ENCODE measurements around the gene MLLT1. TPM values are rescaled to one million over a fixed set of nuclear protein-coding genes. Genes with fewer than 3 reads are reported as not detected.
"Not testable (repeated sequence)": the region's sequence is repeated elsewhere in the genome, so short reads cannot be mapped to it uniquely, and the experiment has no call there.

The MLLT1 gene
- 100 to 1,000 TPM in 1 of 2 donors, 10 to 100 TPM in 1; 44.7 to 104 TPM for total RNA-seq

GRCh38 chr19:6279931-6280591, at the start of gene MLLT1:
TSS of gene MLLT1 (minus strand) at chr19:6279975. CDS start at chr19:6279784, 191 bp downstream.
- peak within 1 kb of the TSS; percentile 94 for H3K4me3 Mint-ChIP-seq
- no peaks in the 10 kb centered on the region for H3K9me3 Mint-ChIP-seq
- peak; percentile 98 for ATAC-seq
- peak within 1 kb of the TSS; percentile 84 to 86 for H3K27ac Mint-ChIP-seq
- H3K4me1 Mint-ChIP-seq (ENCODE audit: low read depth in 2 of 2): peaks cover 29 to 31% of the 10 kb centered on the region in 2 donors
- DNase-seq (ENCODE audit: low spot score): peak; percentile 99
- H3K36me3 Mint-ChIP-seq: no peaks in the 10 kb centered on the region
- no peaks in the 10 kb centered on the region for H3K27me3 Mint-ChIP-seq

DNA sequence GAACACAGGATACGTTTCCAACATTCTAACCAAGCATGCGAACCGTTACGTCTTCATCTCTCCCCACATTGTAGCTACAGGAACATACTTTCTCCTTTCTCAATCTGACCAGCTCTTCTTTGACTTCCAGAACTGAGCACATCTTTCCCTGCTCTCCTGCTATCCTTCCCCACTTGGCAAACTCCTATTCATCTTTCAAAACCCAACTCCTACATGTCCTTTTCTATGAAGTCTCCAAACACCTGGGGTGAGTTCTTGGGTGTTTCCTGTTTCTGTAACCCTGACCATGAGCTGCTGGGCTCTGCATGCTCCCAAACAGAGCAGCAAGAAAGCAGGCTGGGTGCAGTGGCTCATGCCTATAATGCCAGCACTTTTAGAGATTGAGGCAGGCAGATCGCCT, 47.0 kb upstream of the MLLT1 start:
- no peak for ATAC-seq
- Mint-ChIP-seq H3K4me3 (no peak overlapping the region), H3K9me3 (no peaks in the 10 kb centered on the region), H3K36me3 (no peaks in the 10 kb centered on the region), H3K4me1 (ENCODE audit: low read depth in 2 of 2) (no peaks in the 10 kb centered on the region), H3K27me3 (peaks cover 7 to 10% of the 10 kb centered on the region in 2 donors), H3K27ac (no peak overlapping the region)
- DNase-seq (ENCODE audit: low spot score): no peak

DNA sequence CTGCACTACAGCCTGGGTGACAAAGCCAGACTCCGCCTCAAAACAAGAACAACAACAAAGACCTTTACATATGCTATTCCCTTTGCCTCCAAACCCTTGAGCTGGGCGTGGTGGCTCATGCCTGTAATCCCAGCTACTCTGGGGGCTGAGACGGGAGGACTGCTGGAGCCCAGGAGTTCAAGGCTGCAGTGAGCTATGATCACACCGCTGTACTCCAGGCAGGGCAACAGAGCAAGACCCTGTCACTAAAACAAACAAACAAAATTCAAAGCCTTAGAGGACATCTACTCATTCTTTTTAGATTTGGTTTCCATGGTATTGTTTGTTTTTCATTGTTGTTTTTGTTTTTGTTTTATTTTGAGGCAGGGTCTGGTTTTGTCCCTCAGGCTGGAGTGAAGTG, 45.8 kb upstream of the MLLT1 start:
- H3K36me3 Mint-ChIP-seq: no peaks in the 10 kb centered on the region
- no peak overlapping the region for H3K27ac Mint-ChIP-seq
- no peak for ATAC-seq
- no peaks in the 10 kb centered on the region for H3K4me1 Mint-ChIP-seq (ENCODE audit: low read depth in 2 of 2)
- no peak for DNase-seq (ENCODE audit: low spot score)
- H3K4me3 Mint-ChIP-seq: no peak overlapping the region
- peaks cover 7 to 10% of the 10 kb centered on the region in 2 donors for H3K27me3 Mint-ChIP-seq
- no peaks in the 10 kb centered on the region for H3K9me3 Mint-ChIP-seq

- H3K9me3 Mint-ChIP-seq: no peaks in the 10 kb centered on the region
- H3K36me3 Mint-ChIP-seq: no peaks in the 10 kb centered on the region
- no peak overlapping the region for H3K4me3 Mint-ChIP-seq
- DNase-seq (ENCODE audit: low spot score) (no peak), ATAC-seq (no peak)
- H3K27ac Mint-ChIP-seq: no peak overlapping the region
- H3K27me3 Mint-ChIP-seq: peaks cover 7 to 10% of the 10 kb centered on the region in 2 donors
- no peaks in the 10 kb centered on the region for H3K4me1 Mint-ChIP-seq (ENCODE audit: low read depth in 2 of 2)
Observed at GRCh38 chr19:6324757-6325156, 45.0 kb upstream of the MLLT1 start.

DNA sequence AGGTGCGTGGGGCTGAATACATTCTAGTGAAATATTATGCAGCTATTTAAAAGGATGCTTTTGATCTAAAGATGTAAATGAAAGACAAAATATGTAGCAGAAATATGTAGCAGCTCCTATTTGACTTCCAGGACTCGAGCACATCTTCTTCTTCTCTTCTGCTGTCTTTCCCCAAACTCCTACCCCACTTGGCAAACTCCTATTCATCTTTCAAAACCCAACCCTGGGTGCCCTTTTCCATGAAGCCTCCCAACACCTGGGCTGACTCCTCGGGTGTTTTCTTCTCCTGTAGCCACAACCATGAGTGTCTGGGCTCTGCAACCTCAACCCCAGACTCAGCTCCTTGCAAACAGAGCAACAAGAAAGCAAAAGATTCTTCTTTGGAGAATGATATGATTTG, 42.5 kb upstream of the MLLT1 start:
- DNase-seq (ENCODE audit: low spot score) (no peak), ATAC-seq (no peak)
- Mint-ChIP-seq H3K9me3 (no peaks in the 10 kb centered on the region), H3K36me3 (no peaks in the 10 kb centered on the region), H3K4me1 (ENCODE audit: low read depth in 2 of 2) (no peaks in the 10 kb centered on the region), H3K27ac (no peak overlapping the region), H3K27me3 (peaks cover 7 to 17% of the 10 kb centered on the region in 2 donors), H3K4me3 (no peak overlapping the region)

DNA sequence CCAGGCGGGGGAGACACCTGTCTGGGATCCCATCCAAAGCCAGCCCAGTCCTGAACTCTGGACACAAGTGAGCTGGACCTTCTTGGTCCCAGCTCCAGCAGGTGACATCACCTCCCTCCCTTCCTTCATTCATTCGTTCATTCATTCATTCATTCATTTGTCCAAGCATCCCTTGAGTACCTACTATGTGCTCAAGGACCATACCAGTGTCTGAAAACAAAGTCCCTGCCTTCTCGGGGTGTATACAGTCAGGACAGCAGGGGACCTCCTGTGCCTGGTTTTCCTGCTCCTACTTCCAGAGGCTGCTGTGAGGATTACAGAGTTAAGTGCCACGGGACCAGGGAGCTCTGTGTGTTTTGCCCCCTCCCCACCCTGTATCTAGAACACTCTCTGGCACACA, 39.6 kb upstream of the MLLT1 start:
- Mint-ChIP-seq H3K27me3 (peaks cover 0 to 12% of the 10 kb centered on the region in 2 donors), H3K9me3 (no peaks in the 10 kb centered on the region), H3K27ac (no peak overlapping the region), H3K4me1 (ENCODE audit: low read depth in 2 of 2) (no peaks in the 10 kb centered on the region), H3K4me3 (no peak overlapping the region), H3K36me3 (no peaks in the 10 kb centered on the region)
- no peak for ATAC-seq
- DNase-seq (ENCODE audit: low spot score): no peak

GRCh38 chr19:6318772-6319171, 39.0 kb upstream of the MLLT1 start:
- no peaks in the 10 kb centered on the region for H3K4me1 Mint-ChIP-seq (ENCODE audit: low read depth in 2 of 2)
- DNase-seq (ENCODE audit: low spot score) (no peak), ATAC-seq (peak in 1 of 2 donors; percentile 31)
- no peak overlapping the region for H3K4me3 Mint-ChIP-seq
- no peak overlapping the region for H3K27ac Mint-ChIP-seq
- H3K36me3 Mint-ChIP-seq: no peaks in the 10 kb centered on the region
- H3K9me3 Mint-ChIP-seq: no peaks in the 10 kb centered on the region
- peaks cover 0 to 12% of the 10 kb centered on the region in 2 donors for H3K27me3 Mint-ChIP-seq

DNA sequence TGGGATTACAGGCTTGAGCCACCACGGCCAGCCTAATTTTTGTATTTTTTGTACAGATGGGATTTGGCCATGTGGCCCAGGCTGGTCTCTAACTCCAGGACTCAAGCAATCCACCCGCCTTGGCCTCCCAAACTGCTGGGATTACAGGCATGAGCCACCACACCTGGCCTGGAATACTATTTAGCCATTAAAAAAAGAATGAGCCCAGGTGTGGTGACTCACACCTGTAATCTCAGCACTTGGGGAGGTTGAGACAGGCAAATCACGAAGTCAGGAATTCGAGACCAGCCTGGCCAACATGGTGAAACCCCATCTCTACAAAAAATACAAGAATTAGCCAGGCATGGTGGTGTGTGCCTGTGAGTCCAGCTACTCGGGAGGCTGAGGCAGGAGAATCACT, 35.9 kb upstream of the MLLT1 start:
- H3K27me3 Mint-ChIP-seq: peaks cover 7 to 15% of the 10 kb centered on the region in 2 donors
- H3K36me3 Mint-ChIP-seq; H3K4me3 Mint-ChIP-seq; H3K4me1 Mint-ChIP-seq (ENCODE audit: low read depth in 2 of 2); H3K9me3 Mint-ChIP-seq; ATAC-seq; H3K27ac Mint-ChIP-seq: not testable (repeated sequence)
- peak; percentile 44 for DNase-seq (ENCODE audit: low spot score)

- ATAC-seq (no peak), DNase-seq (ENCODE audit: low spot score) (peak; percentile 26)
- no peak overlapping the region for H3K27ac Mint-ChIP-seq
- H3K27me3 Mint-ChIP-seq: peaks cover 7 to 12% of the 10 kb centered on the region in 2 donors
- H3K4me1 Mint-ChIP-seq (ENCODE audit: low read depth in 2 of 2): no peaks in the 10 kb centered on the region
- H3K36me3 Mint-ChIP-seq: no peaks in the 10 kb centered on the region
- no peaks in the 10 kb centered on the region for H3K9me3 Mint-ChIP-seq
- H3K4me3 Mint-ChIP-seq: no peak overlapping the region
Observed at GRCh38 chr19:6313398-6313969, 33.7 kb upstream of the MLLT1 start.

GRCh38 chr19:6312018-6312417, 32.2 kb upstream of the MLLT1 start:
- no peaks in the 10 kb centered on the region for H3K36me3 Mint-ChIP-seq
- no peaks in the 10 kb centered on the region for H3K4me1 Mint-ChIP-seq (ENCODE audit: low read depth in 2 of 2)
- DNase-seq (ENCODE audit: low spot score) (peak; percentile 5), ATAC-seq (no peak)
- H3K27me3 Mint-ChIP-seq: peaks cover 7 to 9% of the 10 kb centered on the region in 2 donors
- H3K9me3 Mint-ChIP-seq: no peaks in the 10 kb centered on the region
- no peak overlapping the region for H3K27ac Mint-ChIP-seq
- no peak overlapping the region for H3K4me3 Mint-ChIP-seq

DNA sequence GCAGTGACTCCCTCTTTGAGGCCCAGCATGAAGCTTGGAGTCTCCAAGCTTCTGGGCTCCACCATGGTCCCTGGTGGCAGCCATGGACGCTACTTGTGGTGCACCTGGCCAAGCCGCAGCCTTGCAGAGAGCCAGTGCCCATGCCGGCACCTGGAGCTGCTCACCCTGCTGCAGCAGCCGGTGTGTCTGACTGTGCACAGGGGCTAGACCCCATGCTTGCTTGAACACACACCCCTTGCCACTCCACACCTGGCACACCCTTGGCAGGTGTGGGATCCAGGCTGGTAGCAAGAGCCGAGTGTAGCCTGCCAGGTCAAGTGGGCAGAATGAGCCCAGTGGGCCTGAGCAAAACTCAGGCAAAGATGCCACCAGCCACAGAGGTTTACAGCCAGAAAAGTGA, 18.6 kb upstream of the MLLT1 start:
- Mint-ChIP-seq H3K27me3 (peaks cover 5 to 7% of the 10 kb centered on the region in 2 donors), H3K36me3 (peaks cover 6% of the 10 kb centered on the region), H3K4me1 (ENCODE audit: low read depth in 2 of 2) (no peaks in the 10 kb centered on the region), H3K9me3 (no peaks in the 10 kb centered on the region), H3K27ac (no peak overlapping the region), H3K4me3 (no peak overlapping the region)
- DNase-seq (ENCODE audit: low spot score): no peak
- no peak for ATAC-seq

DNA sequence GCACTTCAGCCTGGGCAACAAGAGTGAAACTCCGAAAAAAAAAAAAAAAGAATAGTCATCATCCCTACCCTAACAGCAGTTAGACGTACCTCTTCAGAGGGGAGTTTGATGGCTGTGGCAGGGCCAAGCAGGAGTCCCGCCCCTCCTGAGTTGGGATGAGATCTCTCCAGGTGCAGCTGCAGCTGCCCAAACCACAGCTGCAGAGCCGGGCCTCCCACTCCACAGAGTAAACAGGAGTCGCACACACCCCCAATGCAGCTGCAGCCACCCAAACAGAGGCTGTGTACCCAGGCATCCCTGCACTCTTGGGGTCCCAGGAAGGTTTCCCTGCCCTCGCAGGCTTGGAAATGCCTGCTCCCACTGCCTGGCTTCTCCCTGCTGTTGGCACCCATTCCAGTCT, 17.4 kb upstream of the MLLT1 start:
- H3K36me3 Mint-ChIP-seq: peaks cover 11% of the 10 kb centered on the region
- H3K9me3 Mint-ChIP-seq: no peaks in the 10 kb centered on the region
- H3K4me3 Mint-ChIP-seq: no peak overlapping the region
- peaks cover 5 to 7% of the 10 kb centered on the region in 2 donors for H3K27me3 Mint-ChIP-seq
- DNase-seq (ENCODE audit: low spot score): no peak
- H3K4me1 Mint-ChIP-seq (ENCODE audit: low read depth in 2 of 2): no peaks in the 10 kb centered on the region
- no peak for ATAC-seq
- no peak overlapping the region for H3K27ac Mint-ChIP-seq

DNA sequence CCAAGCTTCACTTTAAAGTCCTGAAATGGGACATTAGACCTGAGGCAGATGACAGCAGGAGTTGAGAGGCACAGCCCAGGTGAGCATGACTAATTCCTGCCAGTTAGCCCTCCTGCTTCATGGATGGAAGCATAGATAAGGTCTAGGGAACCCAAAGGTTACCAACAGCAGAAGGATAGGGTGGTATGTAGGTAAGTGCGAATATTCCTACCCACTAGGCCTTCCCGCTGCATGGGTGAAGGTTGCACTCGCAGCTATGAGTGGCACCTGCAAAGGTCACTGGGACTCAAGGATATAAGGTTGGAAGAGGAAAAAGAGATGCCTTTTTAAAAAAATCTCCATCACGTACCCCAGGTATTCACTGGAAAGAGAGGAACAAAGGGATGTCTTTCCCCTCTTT, 12.2 kb upstream of the MLLT1 start:
- DNase-seq (ENCODE audit: low spot score) (no peak), ATAC-seq (no peak)
- H3K4me1 Mint-ChIP-seq (ENCODE audit: low read depth in 2 of 2): no peaks in the 10 kb centered on the region
- H3K4me3 Mint-ChIP-seq: no peak overlapping the region
- H3K27me3 Mint-ChIP-seq: peaks cover 6 to 7% of the 10 kb centered on the region in 2 donors
- peaks cover 5% of the 10 kb centered on the region for H3K9me3 Mint-ChIP-seq
- peaks cover 24% of the 10 kb centered on the region for H3K36me3 Mint-ChIP-seq
- no peak overlapping the region for H3K27ac Mint-ChIP-seq

DNA sequence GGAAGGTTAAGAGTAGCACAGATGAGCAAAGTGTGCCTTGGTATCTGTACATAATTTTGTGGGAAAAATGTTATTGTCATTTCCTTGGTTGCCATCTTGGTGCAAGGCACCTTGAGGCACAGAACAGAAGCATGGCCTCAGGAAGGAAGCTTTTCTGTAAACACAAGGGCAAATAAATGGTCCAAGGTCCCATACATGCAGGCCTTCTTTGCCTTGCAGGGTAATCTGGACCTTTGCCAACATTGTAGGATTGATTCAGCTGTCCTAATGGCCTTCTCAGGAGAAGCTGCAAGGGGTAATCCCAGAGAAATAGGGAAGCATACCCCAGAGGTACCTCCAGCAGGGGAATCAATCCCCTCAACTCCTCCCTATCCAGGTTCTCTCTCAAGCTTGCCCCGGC, 9.0 kb upstream of the MLLT1 start:
- Mint-ChIP-seq H3K4me1 (ENCODE audit: low read depth in 2 of 2) (no peaks in the 10 kb centered on the region), H3K27ac (no peak overlapping the region), H3K27me3 (peaks cover 0 to 3% of the 10 kb centered on the region in 2 donors), H3K9me3 (peaks cover 5% of the 10 kb centered on the region), H3K4me3 (no peak overlapping the region), H3K36me3 (peaks cover 17% of the 10 kb centered on the region)
- no peak for ATAC-seq
- no peak for DNase-seq (ENCODE audit: low spot score)

Data from natural killer cell treated with Interleukin-12 subunit alpha and Interleukin-12 subunit beta and Interleukin-15 and Interleukin-18, amount 100 ng/mL, for 72 hours (primary cell).